GM21528 (cell line): ENCODE results near the gene KCNJ4.

ENCODE experiments used
- ATAC-seq: cut with Tn5 transposase; IDR thresholded peaks from one replicate; pipeline ENCODE4 v1.9.1; 2021; ENCODE audit warnings: mild to moderate bottlenecking, moderate library complexity; ENCODE audit not compliant: unreplicated experiment, low FRiP score

The KCNJ4 gene

GRCh38 chr22:38455076-38455529 is at the start of gene KCNJ4:
TSS of gene KCNJ4 (minus strand) at chr22:38455199. CDS start at chr22:38428132, 27,067 bp downstream.
- no peak for ATAC-seq

DNA sequence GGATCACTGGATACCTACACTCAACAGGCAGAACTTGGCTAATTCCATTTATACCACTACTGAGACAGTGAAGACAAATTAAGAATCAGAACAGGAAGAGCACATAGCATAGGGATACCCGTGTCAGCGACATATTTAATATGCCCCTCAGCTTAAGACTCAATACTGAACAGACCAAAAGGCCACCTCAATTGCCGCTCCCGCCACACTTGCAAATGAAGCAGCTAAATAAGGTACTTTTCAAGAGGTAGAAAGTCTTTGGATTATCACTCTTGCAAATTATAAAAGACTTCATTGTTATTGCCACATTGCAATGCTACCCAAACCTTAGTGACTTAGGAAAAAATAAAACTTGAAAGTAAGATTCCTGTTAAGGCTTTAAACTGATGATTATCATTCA is 48.0 kb upstream of the KCNJ4 start:
- no peak for ATAC-seq

DNA sequence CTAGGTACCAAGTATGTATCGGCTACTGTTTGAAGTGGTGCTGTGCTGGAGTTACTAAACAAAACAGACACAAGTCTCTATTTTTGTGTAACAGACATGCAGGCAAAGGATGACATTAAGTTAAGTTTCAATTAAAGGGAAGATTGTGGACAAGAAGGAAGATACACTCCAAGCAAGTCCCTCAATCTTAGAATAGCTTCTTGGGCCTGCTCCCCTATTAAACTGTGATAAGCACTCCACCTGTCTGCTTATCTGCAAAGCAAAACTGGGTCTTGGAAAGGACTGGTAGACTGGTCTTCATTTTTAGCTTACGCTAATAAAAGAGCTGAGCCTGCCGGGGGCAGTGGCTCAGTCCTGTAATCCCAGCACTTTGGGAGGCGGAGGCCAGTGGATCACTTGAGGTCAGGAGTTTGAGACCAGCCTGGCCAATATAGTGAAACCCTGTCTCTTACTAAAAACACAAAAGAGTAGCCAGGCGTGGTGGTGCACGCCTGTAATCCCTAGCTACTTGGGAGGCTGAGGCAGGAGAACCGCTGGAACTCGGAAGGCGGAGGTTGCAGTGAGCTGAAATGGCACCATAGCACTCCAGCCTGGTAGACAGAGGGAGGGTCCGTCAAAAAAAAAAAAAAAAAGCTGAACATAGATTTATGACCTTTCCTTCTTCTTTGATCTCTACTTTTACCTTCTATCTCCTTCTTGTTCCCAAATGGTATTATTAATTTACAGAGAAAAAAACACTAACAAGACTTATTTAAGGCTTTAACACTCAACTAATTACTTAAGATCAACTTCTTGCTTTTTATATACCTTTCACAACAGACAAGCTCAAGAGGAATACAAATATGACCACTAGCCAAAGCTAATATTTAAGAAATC is 47.0 kb upstream of the KCNJ4 start:
- ATAC-seq = no peak

GRCh38 chr22:38497869-38498268 is 42.9 kb upstream of the KCNJ4 start:
- no peak for ATAC-seq

GRCh38 chr22:38494939-38495338 is 39.9 kb upstream of the KCNJ4 start:
- ATAC-seq = no peak

DNA sequence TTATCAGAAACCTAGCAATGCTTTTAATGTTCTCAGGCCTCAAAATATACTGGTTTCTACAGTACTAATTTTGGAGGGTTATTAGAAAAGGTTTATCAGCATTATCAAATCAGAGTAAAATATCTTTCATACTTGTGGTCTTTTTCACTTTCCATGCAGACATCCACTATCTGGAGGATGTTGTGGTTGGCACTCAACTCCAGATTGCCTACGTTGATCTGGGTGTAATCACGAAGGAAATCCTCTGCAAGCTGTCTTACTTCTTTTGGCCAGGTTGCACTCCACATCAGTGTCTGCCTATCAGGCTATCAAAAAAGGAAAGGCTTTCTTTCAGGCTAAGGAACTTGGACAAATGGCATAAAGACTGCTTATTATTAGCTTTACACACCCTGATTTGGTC is 39.5 kb upstream of the KCNJ4 start:
- ATAC-seq = no peak

DNA sequence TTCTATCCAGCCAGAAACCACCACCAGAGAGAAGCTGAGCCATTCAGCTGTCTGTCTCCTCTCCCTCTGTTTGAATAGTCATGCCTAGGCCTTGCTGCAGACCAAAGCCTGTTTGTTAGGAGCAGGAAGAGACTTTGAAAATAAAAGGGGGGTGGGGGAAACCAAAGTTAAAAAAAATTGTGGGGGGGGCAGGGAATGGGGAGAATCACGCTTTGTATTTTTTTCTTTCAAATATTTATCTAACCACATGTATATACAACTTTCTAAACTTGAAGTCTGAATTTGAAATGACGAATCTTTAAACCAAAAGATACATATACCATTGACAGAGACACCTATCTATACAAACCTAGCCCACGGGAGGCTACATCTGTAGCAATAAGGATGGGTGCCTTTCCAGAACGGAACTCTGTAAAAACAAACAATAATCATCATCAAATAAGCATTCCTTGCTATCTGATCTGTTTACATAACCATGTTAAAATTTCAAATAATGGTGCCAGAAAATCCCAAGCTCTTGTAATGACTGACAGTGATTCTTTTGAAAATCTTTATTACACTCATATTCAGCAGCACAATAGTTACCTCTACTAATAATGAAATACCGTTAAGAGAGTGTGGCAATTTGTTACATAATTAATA is 36.8 kb upstream of the KCNJ4 start:
- ATAC-seq = no peak

GRCh38 chr22:38490915-38491314 is 35.9 kb upstream of the KCNJ4 start:
- ATAC-seq = no peak

GRCh38 chr22:38490475-38490874 is 35.5 kb upstream of the KCNJ4 start:
- no peak for ATAC-seq

- no peak for ATAC-seq
These were observed 34.7 kb upstream of the KCNJ4 start for GRCh38 chr22:38489561-38490145.

- ATAC-seq = no peak
These were observed 34.1 kb upstream of the KCNJ4 start for GRCh38 chr22:38489142-38489541.

GRCh38 chr22:38487946-38488345 is 32.9 kb upstream of the KCNJ4 start:
- no peak for ATAC-seq

GRCh38 chr22:38485783-38486182 is 30.8 kb upstream of the KCNJ4 start:
- ATAC-seq = no peak

GRCh38 chr22:38484244-38484643 is 29.2 kb upstream of the KCNJ4 start:
- no peak for ATAC-seq

DNA sequence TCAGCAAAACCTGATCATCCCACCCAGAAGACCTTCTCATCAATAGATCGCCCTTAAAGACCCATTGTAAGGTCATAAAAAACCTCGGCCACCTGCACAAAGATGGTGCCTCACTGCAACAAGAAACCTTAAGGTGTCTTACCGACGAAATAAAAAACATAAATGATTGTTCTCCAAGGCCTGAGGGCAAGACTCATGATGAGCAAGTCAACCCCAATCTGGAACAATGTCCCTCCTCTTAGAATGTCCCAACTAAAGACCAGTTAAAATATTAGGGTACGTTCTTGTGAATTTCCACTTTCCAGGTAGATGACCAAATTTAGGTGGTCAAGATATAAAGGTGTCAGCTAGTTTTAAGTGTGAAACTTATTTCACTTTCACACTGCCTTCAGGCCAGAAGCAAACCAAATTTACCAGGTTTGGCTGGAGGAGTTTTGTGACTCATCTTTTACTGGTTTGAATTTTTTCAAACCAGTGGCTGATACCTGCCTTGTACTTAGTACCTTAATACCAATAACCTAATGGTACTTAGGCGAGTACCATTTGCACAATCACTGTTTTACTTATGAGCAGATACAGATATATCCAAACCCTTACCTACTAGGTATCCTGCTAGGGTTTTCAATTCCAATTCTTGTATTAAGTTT is 27.8 kb upstream of the KCNJ4 start:
- ATAC-seq = no peak

DNA sequence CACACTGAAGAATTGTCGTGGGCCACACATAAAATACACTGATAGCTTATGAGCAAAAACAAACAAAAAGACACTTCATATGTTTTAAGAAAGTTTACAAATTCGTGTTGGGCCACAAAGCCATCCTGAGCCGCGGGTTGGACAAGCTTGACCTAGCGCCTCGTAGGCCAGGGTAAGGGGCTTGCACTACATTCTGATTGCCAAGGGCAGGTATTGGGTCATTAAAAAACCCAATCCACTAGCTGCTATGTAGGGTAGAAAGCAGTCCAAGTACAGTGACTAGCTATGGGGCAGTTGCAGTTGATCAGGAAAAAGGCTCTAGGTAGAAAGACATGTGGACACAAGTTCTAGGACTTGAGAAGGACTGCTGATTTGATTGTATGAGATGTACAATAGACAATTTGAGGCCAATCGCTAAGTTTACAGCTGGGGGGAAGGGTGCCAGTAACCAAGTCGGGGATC is 26.9 kb upstream of the KCNJ4 start:
- ATAC-seq = no peak

GRCh38 chr22:38481162-38481870 is 26.3 kb upstream of the KCNJ4 start:
- no peak for ATAC-seq

GRCh38 chr22:38479096-38479837 is 24.3 kb upstream of the KCNJ4 start:
- ATAC-seq = no peak

DNA sequence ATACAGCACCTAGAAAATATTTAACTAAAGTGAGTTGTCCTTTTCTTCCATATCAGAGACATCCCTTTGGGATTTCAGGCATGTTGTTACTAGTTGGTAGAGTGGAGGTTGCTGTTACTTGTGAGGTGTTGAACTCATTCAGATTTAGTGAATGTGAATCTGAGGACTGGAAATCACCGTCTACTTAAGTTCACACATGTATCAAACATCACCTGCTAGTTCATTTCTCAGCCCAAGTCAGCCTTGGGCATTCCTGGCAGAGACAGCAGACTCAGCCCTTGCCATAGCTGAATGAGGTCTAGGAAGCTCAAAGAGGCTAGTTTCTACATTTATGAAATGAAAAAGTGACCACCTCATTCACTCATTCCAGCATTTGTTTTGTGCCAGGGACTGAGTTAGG is 22.6 kb upstream of the KCNJ4 start:
- no peak for ATAC-seq
